ENCODE results near the gene AURKAIP1.

Gene AURKAIP1

GRCh38 chr1:1348420-1349255 is 26.4 kb downstream of the AURKAIP1 start:
- peak overlapping the region; percentile 86 for H2AFZ ChIP-seq (ENCODE audit: low read depth, low read length)
- no peak; the same call in 2 of the 3 replicates for ATAC-seq (ENCODE audit: insufficient read depth, low read depth)
- H4K20me1 ChIP-seq (ENCODE audit: insufficient read depth, low read length): peaks cover 67% of the 10 kb centered on the region
- no peaks in the 10 kb centered on the region for H3K9me3 ChIP-seq (ENCODE audit: insufficient read depth, low read length, severe bottlenecking)
- peaks cover 33% of the 10 kb centered on the region for H3K4me1 ChIP-seq (ENCODE audit: insufficient read depth, low read length)
- peak overlapping the region; percentile 75 to 96; a peak in 3 of 4 replicates for H3K4me3 ChIP-seq (ENCODE audit: low read depth in 1 of 2, low read length in 2 of 2)
- H3K27ac ChIP-seq (ENCODE audit: low read length): peak overlapping the region; percentile 57
- no peaks in the 10 kb centered on the region for H3K27me3 ChIP-seq (ENCODE audit: insufficient read depth, low read length, poor library complexity)
- peaks cover 52% of the 10 kb centered on the region for H3K79me2 ChIP-seq (ENCODE audit: insufficient read depth, low read length)
- TF ChIP-seq EZH2 (IDR thresholded peaks at IDR 0.05; ENCODE audit: borderline replicate concordance, low read depth, low read length, severe bottlenecking) (no peak), CTCF (IDR thresholded peaks at IDR 0.05; ENCODE audit: borderline replicate concordance, extremely low read depth, low read length, poor library complexity, severe bottlenecking) (no peak)
- peak overlapping the region; percentile 84 for H3K4me2 ChIP-seq (ENCODE audit: insufficient read depth, low read length)
- peak overlapping the region; percentile 82 for H3K9ac ChIP-seq (ENCODE audit: low read depth, low read length)
- no peaks in the 10 kb centered on the region; the same call in none of the 2 replicates for H3K36me3 ChIP-seq (ENCODE audit: insufficient read depth, low read length)
- DNase-seq: no peak

- H3K4me2 ChIP-seq (ENCODE audit: insufficient read depth, low read length): peak overlapping the region; percentile 84
- H3K36me3 ChIP-seq (ENCODE audit: insufficient read depth, low read length): no peaks in the 10 kb centered on the region; the same call in none of the 2 replicates
- H3K79me2 ChIP-seq (ENCODE audit: insufficient read depth, low read length): peaks cover 53% of the 10 kb centered on the region
- no peaks in the 10 kb centered on the region for H3K9me3 ChIP-seq (ENCODE audit: insufficient read depth, low read length, severe bottlenecking)
- no peak overlapping the region for H2AFZ ChIP-seq (ENCODE audit: low read depth, low read length)
- ATAC-seq (ENCODE audit: insufficient read depth, low read depth) (no peak), DNase-seq (no peak)
- H3K27me3 ChIP-seq (ENCODE audit: insufficient read depth, low read length, poor library complexity): no peaks in the 10 kb centered on the region
- peaks cover 33% of the 10 kb centered on the region for H3K4me1 ChIP-seq (ENCODE audit: insufficient read depth, low read length)
- peak overlapping the region; percentile 52; the same call in 1 of the 2 replicates for H3K27ac ChIP-seq (ENCODE audit: low read length)
- peak overlapping the region; percentile 75 to 96; a peak in 3 of 4 replicates for H3K4me3 ChIP-seq (ENCODE audit: low read depth in 1 of 2, low read length in 2 of 2)
- H3K9ac ChIP-seq (ENCODE audit: low read depth, low read length): peak overlapping the region; percentile 82
- peaks cover 71% of the 10 kb centered on the region for H4K20me1 ChIP-seq (ENCODE audit: insufficient read depth, low read length)
- TF ChIP-seq EZH2 (IDR thresholded peaks at IDR 0.05; ENCODE audit: borderline replicate concordance, low read depth, low read length, severe bottlenecking) (no peak), CTCF (IDR thresholded peaks at IDR 0.05; ENCODE audit: borderline replicate concordance, extremely low read depth, low read length, poor library complexity, severe bottlenecking) (no peak)
Measured at GRCh38 chr1:1347663-1348419, 27.2 kb downstream of the AURKAIP1 start.

- no peak for TF ChIP-seq CTCF (IDR thresholded peaks at IDR 0.05; ENCODE audit: borderline replicate concordance, extremely low read depth, low read length, poor library complexity, severe bottlenecking)
- no peak for TF ChIP-seq EZH2 (IDR thresholded peaks at IDR 0.05; ENCODE audit: borderline replicate concordance, low read depth, low read length, severe bottlenecking)
- Histone ChIP-seq H3K4me1 (ENCODE audit: insufficient read depth, low read length) (peaks cover 33% of the 10 kb centered on the region), H3K9ac (ENCODE audit: low read depth, low read length) (peak overlapping the region; percentile 82), H3K36me3 (ENCODE audit: insufficient read depth, low read length) (peaks cover 1% of the 10 kb centered on the region), H4K20me1 (ENCODE audit: insufficient read depth, low read length) (peaks cover 71% of the 10 kb centered on the region), H3K27ac (ENCODE audit: low read length) (no peak overlapping the region), H3K4me3 (ENCODE audit: low read depth in 1 of 2, low read length in 2 of 2) (peak overlapping the region in 1 of 2 experiments; percentile 96; a peak in 2 of 4 replicates), H3K4me2 (ENCODE audit: insufficient read depth, low read length) (peak overlapping the region; percentile 84), H2AFZ (ENCODE audit: low read depth, low read length) (no peak overlapping the region), H3K9me3 (ENCODE audit: insufficient read depth, low read length, severe bottlenecking) (no peaks in the 10 kb centered on the region), H3K27me3 (ENCODE audit: insufficient read depth, low read length, poor library complexity) (no peaks in the 10 kb centered on the region), H3K79me2 (ENCODE audit: insufficient read depth, low read length) (peaks cover 53% of the 10 kb centered on the region)
- DNase-seq: no peak
- ATAC-seq (ENCODE audit: insufficient read depth, low read depth): no peak
Measured at GRCh38 chr1:1347026-1347595, 27.9 kb downstream of the AURKAIP1 start.
